HG03025 (cell line): ENCODE results near the gene YTHDF2.
"Not testable (repeated sequence)": the region's sequence is repeated elsewhere in the genome, so short reads cannot be mapped to it uniquely, and the experiment has no call there.

ENCODE experiments used
- ATAC-seq: cut with Tn5 transposase; IDR thresholded peaks from one replicate; pipeline ENCODE4 v1.9.1; 2021; ENCODE audit warnings: mild to moderate bottlenecking, moderate library complexity; ENCODE audit not compliant: unreplicated experiment, low FRiP score

The YTHDF2 gene

DNA sequence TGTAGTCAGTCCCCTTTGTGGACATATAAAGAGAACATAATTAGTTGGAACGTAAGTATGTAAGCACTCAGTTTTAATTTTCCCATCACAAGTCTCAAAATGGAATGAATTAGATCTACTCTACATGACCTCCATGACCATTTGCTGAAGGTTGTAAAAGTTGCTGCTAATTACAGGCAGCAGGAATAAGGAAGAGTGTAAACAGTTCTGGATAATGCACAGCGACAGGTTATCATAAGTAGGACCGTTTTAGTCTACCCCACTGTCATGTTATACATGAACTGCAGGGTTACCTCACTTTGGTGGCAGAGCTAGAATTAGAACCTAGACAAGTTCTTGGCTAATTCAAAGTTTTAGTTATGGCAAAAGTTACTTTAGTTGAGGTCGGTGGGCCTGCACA, 21.7 kb downstream of the YTHDF2 start:
- no peak for ATAC-seq

DNA sequence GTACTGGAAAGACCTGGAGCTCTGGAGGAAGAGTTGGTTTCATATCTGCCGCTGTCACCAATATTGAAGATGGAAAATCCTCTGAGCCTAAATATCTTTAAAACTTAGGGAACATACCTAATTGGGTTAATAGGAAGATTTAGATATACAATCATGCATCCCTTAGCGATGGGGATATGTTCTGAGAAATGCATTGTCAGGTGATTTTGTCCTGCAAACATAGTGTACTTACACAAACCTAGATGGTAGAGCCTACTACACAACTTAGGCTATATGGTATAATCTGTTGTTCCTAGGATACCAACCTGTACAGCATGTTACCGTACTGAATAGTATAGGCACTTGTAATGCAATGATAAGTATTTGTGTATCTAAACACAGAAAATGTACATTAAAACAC, 22.5 kb downstream of the YTHDF2 start:
- ATAC-seq, result no peak

DNA sequence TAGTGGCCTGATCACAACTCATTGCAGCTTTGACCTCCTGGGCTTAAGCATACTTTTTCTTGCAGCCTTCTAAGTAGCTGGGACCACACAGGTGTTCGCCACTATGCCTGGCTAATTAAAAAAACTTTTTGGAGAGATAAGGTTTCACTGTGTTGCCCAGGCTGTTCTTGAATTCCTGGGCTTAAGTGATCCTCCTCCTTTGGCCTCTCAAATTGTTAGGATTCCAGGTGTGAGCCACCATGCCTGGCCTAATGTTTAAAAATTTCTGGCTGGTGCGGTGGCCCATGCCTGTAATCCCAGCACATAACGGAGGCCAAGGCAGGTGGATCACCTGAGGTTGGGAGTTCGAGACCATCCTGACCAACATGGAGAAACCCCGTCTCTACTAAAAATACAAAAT, 24.4 kb downstream of the YTHDF2 start:
- ATAC-seq, result no peak

DNA sequence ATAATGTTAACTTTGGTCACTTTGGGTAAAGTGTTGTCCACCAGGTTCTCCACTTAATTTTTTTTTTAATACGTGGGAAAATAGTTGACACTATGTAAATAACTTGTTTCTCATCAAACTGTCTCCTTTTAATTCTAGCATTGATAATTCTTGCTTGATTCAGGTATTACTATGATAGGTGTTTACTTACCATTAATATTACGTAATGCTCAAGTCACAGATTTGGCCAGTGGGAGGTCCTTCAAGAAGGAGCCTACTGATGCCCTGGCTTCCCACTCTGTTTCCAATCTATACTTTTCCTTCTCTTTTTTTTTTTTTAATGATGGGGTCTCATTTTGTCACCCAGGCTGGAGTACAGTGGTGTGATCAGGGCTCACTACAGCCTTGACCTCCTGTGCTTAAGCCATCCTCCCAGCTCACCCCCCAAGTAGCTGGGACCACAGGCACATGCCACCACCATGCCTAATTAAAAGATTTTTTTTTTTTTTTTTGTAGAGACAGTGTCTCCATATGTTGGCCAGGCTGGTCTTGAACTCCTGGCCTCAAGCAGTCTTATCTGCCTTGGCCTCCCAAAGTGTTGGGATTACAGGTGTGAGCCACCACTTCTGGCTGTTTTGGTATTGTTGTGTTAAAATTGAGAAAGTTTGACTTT, 29.9 kb downstream of the YTHDF2 start:
- ATAC-seq, result no peak

DNA sequence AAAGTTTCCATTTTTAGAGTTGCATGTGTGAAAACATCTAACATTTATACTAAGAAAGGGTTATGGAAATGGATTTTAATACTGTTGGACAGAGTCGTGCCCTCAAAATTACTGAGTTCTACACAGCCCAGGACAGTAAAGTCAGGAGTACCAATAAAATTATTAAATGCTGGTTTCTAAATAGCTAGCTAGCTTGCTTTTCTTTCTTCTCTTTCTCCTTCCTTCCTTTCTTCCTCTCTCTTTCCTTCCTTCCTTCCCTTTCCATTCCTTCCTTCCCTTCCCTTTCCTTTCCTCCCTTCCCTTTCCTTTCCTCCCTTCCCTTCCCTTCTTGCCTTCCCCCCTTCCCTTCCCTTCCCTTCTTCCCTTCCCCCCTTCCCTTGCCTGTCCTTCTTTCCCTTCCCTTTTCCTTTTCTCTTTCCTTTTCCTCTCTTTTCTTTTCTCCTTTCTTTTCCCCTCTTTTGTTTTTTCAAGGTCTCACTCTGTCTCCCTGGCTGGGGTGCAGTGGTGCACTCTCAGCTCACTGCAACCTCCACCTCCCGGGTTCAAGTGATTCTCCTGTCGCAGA, 33.9 kb downstream of the YTHDF2 start:
- no peak for ATAC-seq

DNA sequence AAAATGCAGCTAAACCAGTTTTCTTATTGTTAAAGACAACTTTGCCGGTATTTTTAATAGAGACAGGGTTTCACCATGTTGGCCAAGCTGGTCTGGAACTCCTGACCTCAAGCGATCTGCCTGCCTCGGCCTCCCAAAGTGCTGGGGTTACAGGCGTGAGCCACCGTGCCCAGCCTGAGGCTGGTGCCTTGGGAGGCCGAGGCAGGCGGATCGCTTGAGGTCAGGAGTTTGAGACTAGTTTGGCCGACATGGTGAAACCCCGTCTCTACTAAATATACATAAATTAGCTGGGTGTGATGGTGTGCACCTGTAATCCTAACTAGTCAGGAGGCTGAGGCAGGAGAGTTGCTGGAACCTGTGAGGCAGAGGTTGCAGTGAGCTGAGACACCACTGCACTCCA, 35.2 kb downstream of the YTHDF2 start:
- not testable (repeated sequence) for ATAC-seq

DNA sequence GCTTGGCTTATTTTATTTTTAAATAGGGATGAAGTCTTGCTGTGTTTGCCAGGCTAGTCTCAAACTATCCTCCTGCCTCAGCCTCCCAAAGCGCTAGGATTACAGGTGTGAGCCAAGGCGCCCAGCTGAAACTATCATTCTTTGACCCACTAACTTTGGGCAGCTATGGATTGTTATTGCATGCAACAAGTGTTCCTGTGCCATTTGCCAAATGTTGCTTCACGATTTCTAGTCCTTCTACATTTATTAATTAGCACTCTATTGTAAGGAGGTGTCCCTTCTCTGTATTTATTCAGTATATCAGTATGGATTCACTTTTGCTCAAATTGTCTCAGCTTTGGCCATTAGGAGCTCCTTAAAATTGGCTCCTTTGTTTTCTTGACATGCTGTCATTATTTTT, 36.4 kb downstream of the YTHDF2 start:
- no peak for ATAC-seq

DNA sequence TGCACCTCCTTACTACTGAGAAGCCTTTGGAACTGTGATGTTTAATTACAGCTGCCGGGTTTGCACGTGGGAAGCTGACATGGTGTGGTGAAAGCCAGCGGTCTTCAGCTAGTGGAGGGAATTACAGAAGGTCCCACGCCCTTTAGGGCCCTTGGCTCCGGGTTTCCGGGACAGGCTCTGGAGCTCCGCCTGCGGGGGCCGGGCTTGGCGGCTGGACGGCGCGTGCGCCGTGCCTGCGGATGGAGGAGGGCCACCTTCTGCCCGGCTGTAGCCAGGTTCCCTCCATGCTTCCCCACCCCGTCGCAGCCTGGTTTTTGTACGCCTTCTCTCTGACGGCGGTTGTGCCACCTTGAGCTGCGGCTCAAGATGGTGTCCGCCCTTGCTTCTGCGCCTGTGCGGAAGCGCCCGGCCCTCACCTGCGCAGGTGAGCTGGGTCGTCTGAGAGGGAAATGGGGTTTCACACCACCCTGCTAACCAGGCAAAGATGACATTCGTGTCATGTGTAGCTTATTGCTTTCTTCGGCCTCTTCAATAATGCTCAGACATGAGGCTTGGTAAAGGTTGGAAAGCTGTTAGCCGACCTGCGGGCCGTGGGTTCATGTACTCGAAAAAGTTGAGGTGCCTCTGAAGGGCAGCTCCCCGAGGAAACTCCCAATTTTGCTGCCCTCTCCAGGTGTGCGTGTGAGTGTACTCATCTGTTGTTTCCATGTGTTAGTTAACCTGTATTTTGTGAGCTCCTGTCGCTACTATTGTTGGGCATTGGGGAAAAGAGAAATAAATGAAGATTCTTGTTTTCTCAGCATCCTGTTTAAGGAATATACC, 38.6 kb downstream of the YTHDF2 start:
- ATAC-seq, result no peak

DNA sequence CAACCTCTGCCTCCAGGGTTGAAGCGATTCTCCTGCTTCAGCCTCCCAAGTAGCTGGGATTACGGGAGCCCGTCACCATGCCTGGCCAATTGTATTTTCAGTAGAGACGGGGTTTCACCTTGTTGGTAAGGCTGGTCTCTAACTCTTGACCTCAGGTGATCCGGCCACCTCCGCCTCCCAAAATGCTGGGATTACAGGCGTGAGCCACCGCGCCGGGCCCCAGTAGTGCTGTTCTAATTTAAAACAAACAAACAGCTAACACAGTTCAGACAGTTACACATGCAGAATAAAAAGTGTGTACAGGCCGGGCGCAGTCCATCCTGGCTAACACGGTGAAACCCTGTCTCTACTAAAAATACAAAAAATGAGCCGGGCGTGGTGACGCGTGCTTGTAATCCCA, 39.6 kb downstream of the YTHDF2 start:
- no peak for ATAC-seq

DNA sequence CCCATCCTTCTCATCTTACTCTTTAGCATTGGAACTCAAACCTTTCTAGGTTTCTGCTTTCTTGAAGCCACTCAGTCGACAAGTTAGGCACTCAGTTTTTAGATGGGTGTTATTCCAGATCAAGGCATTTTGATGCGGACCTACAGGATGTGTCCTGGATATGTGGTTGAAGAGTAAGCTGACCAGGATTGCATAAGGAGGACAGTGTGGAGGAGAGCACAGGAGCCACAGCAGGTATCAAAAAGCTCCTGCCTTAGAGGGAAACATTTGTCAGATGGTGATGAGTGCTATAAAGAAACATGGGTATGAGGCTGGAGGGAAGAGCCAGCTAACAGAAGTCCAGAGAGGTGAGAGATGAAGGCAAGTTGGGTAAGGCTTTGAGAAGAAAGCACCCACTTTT, 41.3 kb downstream of the YTHDF2 start:
- ATAC-seq, result no peak

DNA sequence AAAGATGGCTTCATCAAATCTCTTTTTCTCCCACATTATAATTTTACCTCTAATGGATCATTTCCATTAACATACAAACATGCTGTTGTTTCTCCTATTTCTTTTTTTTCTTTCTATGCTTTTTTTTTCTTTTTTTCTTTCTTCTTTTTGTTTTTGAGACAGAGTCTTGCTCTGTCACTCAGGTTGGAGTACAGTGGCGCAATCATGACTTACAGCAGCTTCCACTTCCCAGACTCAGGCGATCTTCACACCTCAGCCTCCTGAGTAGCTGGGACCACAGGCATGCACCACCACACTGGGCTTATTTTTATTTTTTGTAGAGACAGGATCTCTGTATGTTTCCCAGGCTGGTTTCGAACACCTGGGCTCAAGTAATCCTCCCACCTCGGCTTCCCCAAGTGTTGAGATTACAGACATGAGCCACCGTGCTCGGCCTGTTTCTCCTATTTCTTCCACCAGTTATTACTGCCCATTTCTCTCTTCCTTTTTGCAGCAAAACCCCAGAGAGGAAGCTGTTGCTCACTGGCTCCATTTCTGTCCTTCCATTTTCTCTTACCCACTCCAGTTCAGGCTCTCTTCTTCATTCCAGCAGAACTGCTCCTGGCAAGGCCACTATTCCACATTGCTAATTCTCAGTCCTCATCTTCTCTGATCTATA, 43.1 kb downstream of the YTHDF2 start:
- no peak for ATAC-seq

DNA sequence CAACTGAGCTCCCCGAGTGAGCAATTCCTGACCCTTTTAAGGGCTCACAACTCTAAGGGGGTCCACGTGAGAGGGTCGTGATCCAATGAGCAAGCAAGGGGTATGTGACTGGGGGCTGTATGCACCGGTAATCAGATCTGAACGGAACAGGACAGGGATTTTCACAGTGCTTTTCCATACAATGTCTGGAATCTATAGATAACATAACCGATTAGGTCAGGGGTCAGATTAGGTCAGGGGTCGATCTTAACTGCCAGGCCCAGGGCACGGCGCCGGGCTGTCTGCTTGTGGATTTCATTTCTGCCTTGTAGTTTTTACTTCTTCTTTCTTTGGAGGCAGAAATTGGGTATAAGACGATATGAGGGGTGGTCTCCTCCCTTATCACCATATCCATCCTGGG, 44.6 kb downstream of the YTHDF2 start:
- ATAC-seq, result no peak

DNA sequence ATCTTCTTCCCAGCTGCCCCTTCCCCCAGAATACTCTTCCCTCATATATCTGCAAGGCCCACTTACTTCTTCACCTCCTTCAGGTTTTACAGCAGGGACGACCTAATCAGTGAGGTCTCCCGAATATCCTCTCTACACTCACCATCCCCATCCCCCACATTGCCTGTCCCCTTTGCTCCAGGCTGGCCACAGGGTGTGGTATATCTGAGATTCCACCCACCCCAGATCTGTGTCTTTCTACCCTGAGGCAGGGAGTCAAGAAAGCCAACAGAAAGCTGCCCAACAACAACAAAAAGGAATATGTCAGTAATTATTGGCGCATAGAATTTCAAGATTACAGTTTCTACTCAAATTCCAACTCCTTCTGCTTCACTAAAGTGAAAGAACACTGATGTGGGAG, 45.3 kb downstream of the YTHDF2 start:
- ATAC-seq, result no peak

DNA sequence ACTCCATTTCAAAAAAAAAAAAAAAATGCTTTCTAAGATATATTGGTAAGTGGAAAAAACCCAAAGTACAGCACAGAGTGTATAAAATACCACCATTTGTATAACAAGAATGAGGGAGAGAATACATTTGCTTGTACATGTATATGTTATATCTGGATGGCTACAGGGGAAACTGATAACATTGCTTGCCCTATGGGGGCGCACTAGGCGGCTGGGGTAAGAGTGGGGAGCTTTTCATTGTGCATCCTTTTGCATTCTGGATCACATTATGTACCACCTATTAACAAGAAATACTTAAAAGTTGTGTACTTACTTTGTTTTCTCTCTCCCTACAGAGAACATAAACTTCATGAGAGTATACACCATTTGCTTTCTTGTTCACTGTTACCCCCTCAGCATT, 46.6 kb downstream of the YTHDF2 start:
- ATAC-seq, result no peak

DNA sequence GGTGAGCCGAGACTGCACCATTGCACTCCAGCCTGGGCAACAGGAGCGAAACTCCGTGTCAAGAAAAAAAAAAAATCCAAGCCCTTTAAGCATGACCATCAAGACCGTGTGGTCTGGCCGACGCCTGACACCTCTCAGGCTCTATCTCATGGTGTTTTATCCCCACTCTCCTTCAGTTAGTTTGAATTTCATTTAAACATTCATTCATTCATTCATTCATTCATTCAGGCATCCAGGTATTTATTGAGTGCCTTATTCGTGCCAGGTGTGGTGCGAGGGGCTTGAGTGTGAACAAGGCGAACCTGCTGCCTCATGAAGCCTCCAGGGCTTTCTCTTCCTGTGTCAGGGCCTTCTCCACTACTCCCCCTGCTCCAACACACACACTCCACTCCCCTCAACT, 52.7 kb downstream of the YTHDF2 start:
- no peak for ATAC-seq

DNA sequence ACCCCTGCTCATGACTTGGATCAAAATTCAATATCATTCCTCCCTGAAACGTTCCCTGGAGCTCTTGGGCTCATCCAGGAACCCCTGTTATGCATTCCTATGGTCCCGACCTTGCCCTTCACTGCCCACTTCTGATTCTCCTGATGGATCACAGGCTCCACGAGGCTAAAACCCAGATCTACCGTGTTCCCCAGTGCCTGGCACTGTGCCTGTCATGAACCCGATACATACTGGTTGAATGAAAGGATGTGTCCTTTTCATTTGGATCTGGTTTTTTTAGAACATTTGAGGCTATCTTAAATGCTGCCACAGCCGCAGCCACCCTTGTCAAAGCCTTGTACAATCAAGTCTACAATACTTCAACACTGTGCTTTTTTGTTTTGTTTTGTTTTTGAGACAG, 53.1 kb downstream of the YTHDF2 start:
- no peak for ATAC-seq

DNA sequence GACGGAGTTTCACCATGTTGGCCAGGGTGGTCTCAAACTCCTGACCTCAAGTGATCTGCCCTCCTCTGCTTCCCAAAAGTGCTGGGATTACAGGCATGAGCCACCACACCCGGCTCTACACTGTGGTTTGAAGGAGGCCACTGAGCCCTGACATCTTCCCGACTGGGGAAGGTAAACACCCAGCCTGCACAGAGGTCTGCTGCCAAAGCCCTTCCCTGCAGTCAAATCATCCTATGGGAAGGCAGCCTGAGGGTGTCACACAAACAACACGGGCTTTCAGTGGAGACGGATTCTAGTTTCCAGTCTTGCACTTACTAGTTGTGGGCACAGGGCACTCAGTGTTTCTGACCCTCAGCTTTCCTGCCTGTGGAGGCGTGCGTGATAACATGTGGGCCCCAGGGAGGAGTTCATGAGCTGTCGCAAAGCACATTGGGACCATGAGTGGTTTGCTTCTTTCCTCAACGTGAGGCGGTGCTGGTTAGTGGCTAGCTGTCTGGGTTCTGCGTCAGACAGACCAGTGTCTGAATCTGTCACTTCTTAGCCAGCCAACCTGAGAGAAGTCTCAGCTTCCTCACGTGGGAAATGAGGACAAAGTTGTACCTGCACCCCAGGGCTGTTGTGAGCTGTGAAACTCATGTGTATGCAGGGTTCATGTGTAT, 53.8 kb downstream of the YTHDF2 start:
- ATAC-seq, result no peak

DNA sequence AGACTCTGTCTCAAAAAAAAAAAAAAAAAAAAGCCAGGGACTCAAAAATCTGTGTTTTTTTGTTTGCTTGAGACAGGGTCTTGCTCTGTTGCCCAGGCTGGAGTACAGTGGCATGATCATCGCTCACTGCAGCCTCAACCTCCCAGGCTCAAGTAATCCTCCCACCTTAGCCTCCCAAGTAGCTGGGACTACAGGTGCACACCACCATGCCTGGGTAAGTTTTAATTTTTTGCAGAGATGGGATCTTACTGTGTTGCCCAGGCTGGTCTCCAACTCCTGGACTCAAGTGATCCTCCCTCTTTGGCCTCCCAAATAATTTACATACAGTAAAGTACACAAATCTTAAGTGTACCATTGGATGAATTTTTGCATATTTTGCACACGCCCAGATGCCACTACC, 55.2 kb downstream of the YTHDF2 start:
- not testable (repeated sequence) for ATAC-seq

DNA sequence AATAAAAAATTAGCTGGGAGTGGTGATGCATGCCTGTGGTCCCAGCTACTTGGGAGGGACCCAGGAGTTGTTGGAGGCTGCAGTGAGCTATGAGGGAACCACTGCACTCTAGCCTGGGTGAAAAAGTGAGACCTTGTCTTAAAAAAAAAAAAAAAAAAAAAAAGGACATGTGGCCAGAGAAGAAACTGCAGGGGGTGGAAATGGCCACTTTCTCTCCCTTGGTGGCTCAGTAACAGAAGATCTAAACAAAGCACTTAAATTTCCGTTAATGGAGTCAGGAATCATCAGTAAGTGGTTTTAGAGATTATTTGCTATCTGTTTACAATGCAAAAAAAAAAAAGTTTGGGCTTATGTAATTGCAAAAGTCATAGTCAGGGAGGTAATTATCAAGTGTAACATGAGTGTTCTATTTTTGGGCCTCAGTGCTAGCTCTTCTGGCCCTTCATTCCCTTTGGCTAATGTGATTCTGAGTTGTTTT, 55.9 kb downstream of the YTHDF2 start:
- no peak for ATAC-seq

DNA sequence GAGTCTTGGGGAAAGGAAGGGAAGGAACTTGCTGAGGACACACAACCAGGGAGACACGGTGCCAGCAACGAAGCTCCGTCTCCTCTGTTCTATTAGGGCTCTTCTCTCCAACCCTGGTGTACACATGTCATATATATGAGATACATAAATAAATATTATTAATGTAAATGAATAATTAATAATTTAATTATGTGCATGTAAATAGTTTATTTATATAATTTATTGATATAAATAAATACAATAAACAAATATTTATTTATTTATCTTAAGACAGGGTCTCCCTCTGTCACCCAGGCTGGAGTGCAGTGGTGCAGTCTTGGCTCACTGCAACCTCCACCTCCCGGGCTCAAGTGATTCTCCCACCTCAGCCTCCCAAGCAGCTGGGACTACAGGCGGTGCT, 57.8 kb downstream of the YTHDF2 start:
- not testable (repeated sequence) for ATAC-seq
